Measurements from ENCODE around the gene TTPAL. TPM values are rescaled to one million over a fixed set of nuclear protein-coding genes. Genes with fewer than 3 reads are reported as not detected.

TTPAL gene
- polyA plus RNA-seq, 1 donor: 5.0 TPM

GRCh38 chr20:44500221-44500620 is 24.5 kb downstream of the TTPAL start:
- DNase-seq: no peak

GRCh38 chr20:44501448-44501847 is 25.8 kb downstream of the TTPAL start:
- no peak for DNase-seq

- DNase-seq: no peak
Measured at GRCh38 chr20:44502968-44503367, 27.3 kb downstream of the TTPAL start.

DNA sequence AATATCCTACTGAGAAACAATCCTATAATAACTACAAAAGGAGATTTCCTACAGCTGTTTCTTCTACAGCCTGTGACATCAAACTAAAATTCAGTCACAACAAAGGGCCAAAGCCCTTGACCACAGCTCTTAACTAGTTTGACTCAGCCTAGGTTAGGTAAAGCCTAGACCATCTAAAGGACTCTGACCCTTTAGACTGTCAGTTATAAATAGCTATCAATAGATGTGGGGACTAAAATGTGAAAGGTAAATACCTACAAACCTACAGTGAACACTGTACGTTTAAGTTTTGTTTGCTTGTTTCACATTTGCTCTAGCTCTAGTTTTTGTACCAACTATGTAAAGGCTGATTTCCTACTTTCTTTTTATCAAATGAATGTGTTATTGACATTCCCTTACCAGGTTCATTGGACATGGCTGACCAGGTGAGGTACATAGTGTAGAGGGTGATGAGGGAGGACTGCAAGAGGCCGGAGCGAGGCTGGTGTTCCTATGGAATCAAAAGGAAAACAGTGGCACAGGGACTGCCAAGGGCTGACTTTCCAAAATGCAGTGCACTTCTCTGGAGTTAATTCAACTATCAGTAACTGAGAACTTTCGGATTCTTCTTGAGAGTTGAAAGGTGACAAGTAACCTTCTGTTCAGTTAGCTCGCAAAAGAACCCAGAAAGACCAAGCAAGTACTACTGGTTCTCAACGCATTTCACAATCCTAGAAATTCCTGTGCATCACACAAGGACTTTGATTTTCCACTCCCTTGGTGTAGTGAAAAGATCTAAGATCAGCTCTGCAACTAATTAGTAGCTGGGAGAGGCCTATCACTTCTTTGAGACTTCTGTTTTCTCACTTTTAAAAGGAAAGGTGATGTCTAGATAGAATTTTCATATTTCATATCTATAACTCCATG is 29.0 kb downstream of the TTPAL start:
- DNase-seq: no peak

DNA sequence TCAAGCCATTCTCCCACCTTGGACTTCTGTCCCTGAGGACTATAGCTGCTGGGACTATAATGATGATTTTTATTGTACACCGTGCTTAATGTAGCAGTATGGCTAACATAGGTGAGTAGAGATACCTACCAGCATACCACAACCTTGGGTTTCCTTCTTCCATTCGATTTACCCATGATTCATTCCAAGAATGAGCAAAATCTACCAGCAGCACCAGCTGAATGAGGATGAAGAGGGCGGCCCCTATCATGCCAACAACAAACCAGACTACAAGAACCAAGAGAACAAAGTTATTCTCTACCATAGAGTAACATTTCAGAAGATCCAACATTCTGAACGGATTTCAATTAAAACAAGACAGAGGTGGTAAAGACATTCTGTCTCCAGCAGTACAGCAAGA is 34.1 kb downstream of the TTPAL start:
- no peak for DNase-seq

GRCh38 chr20:44513871-44514270 is 38.2 kb downstream of the TTPAL start:
- no peak for DNase-seq

- no peak for DNase-seq
Measured at GRCh38 chr20:44516491-44516890, 40.8 kb downstream of the TTPAL start.

- DNase-seq: no peak
Measured at GRCh38 chr20:44517454-44517853, 41.8 kb downstream of the TTPAL start.

DNA sequence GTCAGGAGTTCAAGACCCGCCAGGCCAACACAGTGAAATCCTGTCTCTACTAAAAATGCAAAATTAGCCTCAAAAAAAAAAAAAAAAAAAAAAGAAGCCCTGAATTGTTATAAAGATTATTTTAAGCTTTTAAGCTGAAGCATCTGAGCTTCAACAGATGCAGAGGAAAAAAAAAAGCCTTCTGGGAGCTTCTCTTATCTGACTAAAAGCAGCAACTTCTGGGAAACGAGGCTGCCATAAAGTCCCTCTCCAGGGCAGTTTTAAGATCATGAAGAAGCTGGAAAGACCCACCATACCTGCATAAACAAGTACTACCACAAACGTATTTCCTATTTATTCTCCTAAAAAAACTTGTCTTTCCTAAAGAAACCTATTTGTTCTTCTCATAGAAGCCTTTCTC is 42.6 kb downstream of the TTPAL start:
- DNase-seq: no peak

- no peak for DNase-seq
Measured at GRCh38 chr20:44520881-44521280, 45.2 kb downstream of the TTPAL start.

- peak; percentile 97 for DNase-seq
Measured at GRCh38 chr20:44521484-44522481, 46.1 kb downstream of the TTPAL start, which contains the start of gene SERINC3. TSS of gene SERINC3 (minus strand) at chr20:44522070. CDS start at chr20:44521951, 119 bp downstream.

GRCh38 chr20:44522841-44523240 is 47.2 kb downstream of the TTPAL start:
- no peak for DNase-seq

- no peak for DNase-seq
Measured at GRCh38 chr20:44523746-44524145, 48.1 kb downstream of the TTPAL start.

DNA sequence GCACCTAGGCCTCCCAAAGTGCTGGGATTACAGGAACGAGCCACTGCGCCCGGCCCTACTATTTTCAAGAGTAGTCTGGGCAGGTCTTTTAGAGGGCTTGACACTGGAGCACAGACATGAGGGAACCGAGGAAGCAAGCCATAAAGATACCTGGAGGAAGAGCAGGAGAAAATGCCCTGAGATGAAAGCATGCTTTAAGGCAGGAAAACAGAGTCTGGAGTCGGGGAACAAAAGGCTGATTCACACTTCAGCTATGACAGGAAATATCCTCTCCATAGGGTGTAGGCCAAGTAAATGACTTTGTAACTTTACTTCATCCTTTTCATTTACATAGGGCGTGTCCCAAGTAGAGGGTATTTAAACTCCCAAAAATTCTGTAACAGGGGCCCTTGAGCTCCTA is 50.5 kb downstream of the TTPAL start:
- DNase-seq: no peak

GRCh38 chr20:44527716-44528199 is 52.1 kb downstream of the TTPAL start:
- no peak for DNase-seq

DNA sequence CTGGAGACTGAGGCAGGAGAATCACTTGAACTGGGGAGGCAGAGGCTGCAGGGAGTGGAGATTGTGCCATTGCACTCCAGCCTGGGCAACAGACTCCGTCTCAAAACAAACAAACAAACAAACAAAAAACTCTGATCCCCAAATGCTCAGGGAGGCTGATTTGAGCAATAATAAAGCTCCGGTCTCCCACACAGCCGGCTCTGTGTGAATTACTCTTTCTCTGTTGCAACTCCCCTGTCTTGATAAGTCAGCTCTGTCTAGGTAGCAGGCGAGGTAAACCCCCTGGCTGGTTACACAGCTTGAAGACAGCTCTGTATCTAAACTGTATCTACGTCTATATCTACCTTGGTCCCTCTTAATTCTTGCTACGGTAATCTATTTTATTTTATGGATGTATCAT is 52.6 kb downstream of the TTPAL start:
- DNase-seq: no peak

- DNase-seq: no peak
Measured at GRCh38 chr20:44532259-44532980, 56.7 kb downstream of the TTPAL start.

- DNase-seq: no peak
Measured at GRCh38 chr20:44532981-44533331, 57.3 kb downstream of the TTPAL start.

DNA sequence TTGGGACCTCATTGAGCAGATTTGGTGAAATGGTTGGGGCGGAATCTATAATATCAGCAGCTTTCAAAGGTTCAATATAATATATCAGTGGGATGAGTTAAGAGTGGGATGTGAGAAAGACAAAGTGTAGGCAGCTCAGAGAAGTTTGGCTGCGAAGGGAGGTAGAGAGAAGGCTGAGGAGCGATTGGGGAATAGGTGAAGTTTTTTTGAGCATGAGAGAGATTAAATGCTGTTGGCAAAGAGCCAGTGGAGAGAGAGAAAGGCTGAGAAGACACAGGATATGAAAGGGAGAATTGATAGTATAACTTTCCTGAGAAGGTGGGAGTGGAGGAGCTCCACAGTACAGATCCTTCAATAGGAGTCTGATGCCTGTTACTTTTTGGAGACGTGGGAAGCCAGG is 58.3 kb downstream of the TTPAL start:
- no peak for DNase-seq

GRCh38 chr20:44536175-44536574 is 60.5 kb downstream of the TTPAL start:
- no peak for DNase-seq

- DNase-seq: no peak
Measured at GRCh38 chr20:44537993-44538392, 62.3 kb downstream of the TTPAL start.

- DNase-seq: no peak
Measured at GRCh38 chr20:44540834-44541233, 65.2 kb downstream of the TTPAL start.
